ENCODE measurements around the gene SYNGR3. TPM values are rescaled to one million over a fixed set of nuclear protein-coding genes. Genes with fewer than 3 reads are reported as not detected.

SYNGR3 gene
- total and polyA plus RNA-seq, 2 of the 13 experiments (the other 11 are each of a cell fraction or from before 2014, with no cell fraction given) = 0.97 to 5.7 TPM

- Histone ChIP-seq H3K27ac (ENCODE audit: extremely low read length, insufficient read depth, low read length) (no peak overlapping the region), H4K20me1 (ENCODE audit: insufficient read depth, low read length) (no peaks in the 10 kb centered on the region), H3K4me2 (ENCODE audit: low read depth, low read length) (no peak overlapping the region), H3K4me3 (replicated peaks in 1 of 3; ENCODE audit: insufficient read depth in 1 of 3, low read depth in 2 of 3, low read length in 3 of 3) (no peak overlapping the region), H3K9me3 (ENCODE audit: low read length) (no peaks in the 10 kb centered on the region), H3K79me2 (ENCODE audit: insufficient read depth, low read length) (no peaks in the 10 kb centered on the region), H2AFZ (ENCODE audit: low read length) (no peak overlapping the region), H3K27me3 (ENCODE audit: control insufficient read depth in 1 of 2, insufficient read depth in 2 of 2, low read length in 2 of 2) (no peaks in the 10 kb centered on the region), H3K4me1 (ENCODE audit: insufficient read depth, low read length) (peaks cover 94% of the 10 kb centered on the region), H3K9ac (ENCODE audit: insufficient read depth, low read depth, low read length) (no peak overlapping the region), H3K36me3 (replicated peaks in 1 of 2; ENCODE audit: control insufficient read depth in 1 of 2, insufficient read depth in 2 of 2, low read length in 2 of 2) (peaks cover 3 to 6% of the 10 kb centered on the region in 2 experiments; a peak in 3 of 5 replicates)
- FAIRE-seq = no peak
- intact Hi-C loops (cut with micrococcal nuclease; ENCODE audit: unreplicated experiment) (no loop called here), in situ Hi-C loops (cut with HindIII; ENCODE audit: extremely low pct_ligation_motif_present, low pct_unique_long_range_greater_than_20kb) (no loop called here)
- no peak for ATAC-seq
- POLR2A ChIA-PET = interaction anchor here (4.2 to 4.8 kb wide), 2 partner anchors 9 to 12 kb away, joined by 62 to 67 read pairs; partner anchors contain the start of genes NHERF2, NTHL1 and TSC2
- WGBS (ENCODE audit: low lambda C conversion rate) = 98% methylated on average over 25 of the region's 29 CpGs
- TSS peak; percentile 43 for BruUV-seq (replicated peaks)
- TF ChIP-seq NR2C2 (CRISPR knock-in tag; IDR thresholded peaks at IDR 0.05; ENCODE audit: borderline replicate concordance) = no peak
- no peak for TF ChIP-seq NFIB (CRISPR knock-in tag; IDR thresholded peaks at IDR 0.05; ENCODE audit: borderline replicate concordance)
- TF ChIP-seq CCAR2 (optimal IDR thresholded peaks at IDR 0.05; ENCODE audit: low read depth, low read length) = no peak
- TF ChIP-seq PCBP1 (IDR thresholded peaks at IDR 0.05; ENCODE audit: borderline replicate concordance, low read depth, low read length) = 0 out of 2 replicates have a peak, but pooled peaks have one; percentile 42
- no peak for TF ChIP-seq POLR2AphosphoS5 (IDR thresholded peaks at IDR 0.05; ENCODE audit: low read depth, low read length)
- no peak for DNase-seq (ENCODE audit: low spot score)
- CTCF ChIA-PET (ENCODE audit: low intra/inter-chr PET ratio, low total read pairs) = no interaction called here
These were observed 48.0 kb downstream of the SYNGR3 start for GRCh38 chr16:2037647-2038381.

Measured in HepG2 (cell line).